H1 (cell line): Measurements from ENCODE around the gene LRPAP1. TPM values are rescaled to one million over a fixed set of nuclear protein-coding genes. Genes with fewer than 3 reads are reported as not detected.

Experiments used
- CTCF ChIA-PET: fragments of 300-600 bp; sonication (Branson Sonifier 250); formaldehyde crosslinking; loops from one replicate; lab custom pipeline; 2021; ENCODE audit not compliant: partially characterized antibody; lab: Charles Lee
- POLR2A ChIA-PET: fragments of 300-600 bp; sonication (Branson Sonifier 250); formaldehyde crosslinking; loops from one replicate; lab custom pipeline; 2021; ENCODE audit warnings: inconsistent platforms; ENCODE audit not compliant: partially characterized antibody; lab: Charles Lee
- DNase-seq, 2 experiments: peaks; one replicate each; pipeline versions ENCODE4 v3.0.0 to v3.0.0-alpha.2; 2010 to 2022; ENCODE audit warnings: low spot score in 2 of 2, low read depth in 1 of 2, mixed read lengths in 1 of 2
- FAIRE-seq: peaks from 2 replicates; lab custom pipeline; 2011; peaks lifted over from hg19 to GRCh38; lab: Jason Lieb, UNC
- H2AFZ ChIP-seq: 2 replicates; pipeline ENCODE4 v1.8.1; 2012; ENCODE audit warnings: low read length, inconsistent platforms
- H2AK5ac ChIP-seq: 2 replicates; pipeline ENCODE4 v1.6.1; 2013; ENCODE audit warnings: low read depth, low read length
- H2BK120ac ChIP-seq: replicated peaks from 2 replicates; pipeline ENCODE3; 2013; ENCODE audit warnings: low read depth, low read length, inconsistent platforms
- H2BK12ac ChIP-seq: 2 replicates; pipeline ENCODE4 v1.6.1; 2013; ENCODE audit warnings: low read depth, low read length
- H2BK15ac ChIP-seq: 2 replicates; pipeline ENCODE4 v1.6.1; 2013; ENCODE audit warnings: low read length
- H2BK20ac ChIP-seq: 2 replicates; pipeline ENCODE4 v1.6.1; 2013; ENCODE audit warnings: low read length
- H2BK5ac ChIP-seq: 2 replicates; pipeline ENCODE4 v1.6.1; 2013; ENCODE audit warnings: low read depth, low read length
- H3K14ac ChIP-seq: 2 replicates; pipeline ENCODE4 v1.6.1; 2013; ENCODE audit warnings: inconsistent platforms; ENCODE audit not compliant: insufficient read length
- H3K18ac ChIP-seq: 2 replicates; pipeline ENCODE4 v1.6.1; 2013; ENCODE audit warnings: low read length; ENCODE audit errors: extremely low read depth
- H3K23ac ChIP-seq: 2 replicates; pipeline ENCODE4 v1.6.1; 2013; ENCODE audit warnings: inconsistent platforms; ENCODE audit not compliant: insufficient read length
- H3K23me2 ChIP-seq: 2 replicates; pipeline ENCODE4 v1.6.1; 2013; ENCODE audit warnings: low read depth, low read length
- H3K27ac ChIP-seq: 2 replicates; pipeline ENCODE4 v1.6.1; 2011; ENCODE audit warnings: low read depth, low read length, inconsistent platforms
- H3K27me3 ChIP-seq, 4 experiments: replicated peaks in 1 of 4; 1 replicate in 1 of 4; 2 replicates in 3 of 4; pipeline versions ENCODE4 v1.6.1 to v1.8.1; 2011 to 2013; ENCODE audit warnings: low read length in 3 of 4, mild to moderate bottlenecking in 3 of 4, inconsistent platforms in 2 of 4, mixed read lengths in 2 of 4, moderate library complexity in 1 of 4; ENCODE audit not compliant: control insufficient read depth in 3 of 4, insufficient read depth in 3 of 4; ENCODE audit errors: extremely low read depth in 1 of 4
- H3K36me3 ChIP-seq, 4 experiments: 2 replicates each; pipeline versions ENCODE4 v1.6.1 to v1.8.1; 2011 to 2013; ENCODE audit warnings: mild to moderate bottlenecking in 4 of 4, low read length in 3 of 4, moderate library complexity in 2 of 4, control low read depth in 1 of 4, inconsistent platforms in 1 of 4; ENCODE audit not compliant: insufficient read depth in 4 of 4, control insufficient read depth in 2 of 4
- H3K4ac ChIP-seq: replicated peaks from 2 replicates; pipeline ENCODE3; 2013; ENCODE audit warnings: low read length, low read depth, mixed read lengths, inconsistent platforms; ENCODE audit not compliant: insufficient read length
- H3K4me1 ChIP-seq, 4 experiments: replicated peaks in 1 of 4; 1 replicate in 1 of 4; 2 replicates in 3 of 4; pipeline versions ENCODE4 v1.6.1 to v1.8.1; 2011 to 2013; ENCODE audit warnings: low read length in 3 of 4, inconsistent platforms in 2 of 4, mixed read lengths in 1 of 4; ENCODE audit not compliant: insufficient read depth in 4 of 4, control insufficient read depth in 3 of 4
- H3K4me2 ChIP-seq, 2 experiments: 2 replicates each; pipeline versions ENCODE4 v1.6.1 to v1.8.1; 2011 to 2013; ENCODE audit warnings: low read depth in 2 of 2, low read length in 2 of 2, control low read depth in 1 of 2, inconsistent platforms in 1 of 2, mild to moderate bottlenecking in 1 of 2; ENCODE audit not compliant: insufficient read depth in 1 of 2
- H3K4me3 ChIP-seq, 4 experiments: fragments of 200-600, 300-600 bp in 1 of 4; sonication (generic), shearing (Covaris generic), sonication (Bioruptor Twin) in 1 of 4; 2 replicates each; pipeline versions ENCODE4 v1.5.1 to v1.8.1; 2011 to 2016; ENCODE audit warnings: low read length in 4 of 4, low read depth in 3 of 4, control low read depth in 2 of 4, inconsistent platforms in 2 of 4, mild to moderate bottlenecking in 2 of 4, mixed read lengths in 1 of 4, moderate library complexity in 1 of 4; ENCODE audit not compliant: insufficient read depth in 2 of 4; ENCODE audit errors: extremely low read depth in 1 of 4
- H3K56ac ChIP-seq: replicated peaks from 2 replicates; pipeline ENCODE3; 2013; ENCODE audit warnings: low read depth, mild to moderate bottlenecking, mixed read lengths, low read length, inconsistent platforms; ENCODE audit not compliant: insufficient read length
- H3K79me1 ChIP-seq: 2 replicates; pipeline ENCODE4 v1.6.1; 2013; ENCODE audit warnings: low read depth, low read length, control low read depth
- H3K79me2 ChIP-seq, 2 experiments: 2 replicates each; pipeline versions ENCODE4 v1.6.1 to v1.8.1; 2012 to 2013; ENCODE audit warnings: low read length in 2 of 2, mild to moderate bottlenecking in 2 of 2, inconsistent platforms in 1 of 2; ENCODE audit not compliant: insufficient read depth in 2 of 2, control insufficient read depth in 1 of 2
- H3K9ac ChIP-seq, 4 experiments: replicated peaks in 1 of 4; 1 replicate in 1 of 4; 2 replicates in 3 of 4; pipeline versions ENCODE4 v1.6.1 to v1.8.1; 2011 to 2013; ENCODE audit warnings: low read depth in 3 of 4, low read length in 3 of 4, control low read depth in 2 of 4, mild to moderate bottlenecking in 2 of 4, moderate library complexity in 2 of 4, inconsistent platforms in 1 of 4; ENCODE audit errors: extremely low read depth in 1 of 4
- H3K9me3 ChIP-seq, 2 experiments: 2 replicates each; pipeline versions ENCODE4 v1.6.1 to v1.8.1; 2012 to 2013; ENCODE audit warnings: mild to moderate bottlenecking in 2 of 2, moderate library complexity in 2 of 2, control low read depth in 1 of 2, inconsistent platforms in 1 of 2, low read depth in 1 of 2, low read length in 1 of 2, mixed read lengths in 1 of 2; ENCODE audit not compliant: insufficient read depth in 2 of 2
- H4K20me1 ChIP-seq, 2 experiments: replicated peaks in 1 of 2; 2 replicates each; pipeline versions ENCODE3 to v1.8.1; 2011 to 2013; ENCODE audit warnings: inconsistent platforms in 2 of 2, low read length in 2 of 2, mild to moderate bottlenecking in 1 of 2; ENCODE audit not compliant: insufficient read depth in 2 of 2, control insufficient read depth in 1 of 2
- H4K5ac ChIP-seq: 2 replicates; pipeline ENCODE4 v1.6.1; 2013; ENCODE audit warnings: low read length, low read depth, mixed read lengths, inconsistent platforms; ENCODE audit not compliant: insufficient read length
- H4K8ac ChIP-seq: 2 replicates; pipeline ENCODE4 v1.8.0; 2013; ENCODE audit warnings: mild to moderate bottlenecking, moderate library complexity, low read length, inconsistent platforms; ENCODE audit not compliant: insufficient read depth; ENCODE audit errors: extremely low read depth
- H4K91ac ChIP-seq: replicated peaks from 2 replicates; pipeline ENCODE3; 2013; ENCODE audit warnings: low read length, mixed read lengths, inconsistent platforms; ENCODE audit not compliant: insufficient read length
- ATF2 ChIP-seq: IDR thresholded peaks from 2 replicates; pipeline ENCODE4 v1.6.1; 2012; ENCODE audit warnings: low read length, inconsistent platforms
- ATF3 ChIP-seq: IDR thresholded peaks from 2 replicates; pipeline ENCODE4 v1.6.1; 2011; ENCODE audit warnings: low read depth, mild to moderate bottlenecking, low read length; ENCODE audit not compliant: insufficient read depth
- CEBPB ChIP-seq: IDR thresholded peaks from 2 replicates; pipeline ENCODE4 v1.6.1; 2012; ENCODE audit warnings: low read depth, low read length
- CTBP2 ChIP-seq: IDR thresholded peaks from 2 replicates; pipeline ENCODE4 v1.7.0; 2011; ENCODE audit warnings: borderline replicate concordance, mild to moderate bottlenecking, moderate library complexity, mixed read lengths, low read length; ENCODE audit not compliant: insufficient read depth, insufficient read length
- GTF2F1 ChIP-seq: IDR thresholded peaks from 2 replicates; pipeline ENCODE4 v1.6.1; 2012; ENCODE audit warnings: low read depth, low read length, improper control_type of control experiment, borderline replicate concordance
- HDAC6 ChIP-seq: IDR thresholded peaks from one replicate; pipeline ENCODE4 v1.7.1; 2012; ENCODE audit warnings: low read depth, mild to moderate bottlenecking, inconsistent platforms, low read length, moderate library complexity
- JUN ChIP-seq: IDR thresholded peaks from 2 replicates; pipeline ENCODE4 v1.6.1; 2011; ENCODE audit warnings: low read depth, mild to moderate bottlenecking, improper control_type of control experiment, low read length
- MAX ChIP-seq: IDR thresholded peaks from 2 replicates; pipeline ENCODE4 v1.6.1; 2012; ENCODE audit warnings: inconsistent platforms
- RNF2 ChIP-seq: fragments of 200-900, 300-1000 bp; sonication (generic); IDR thresholded peaks from 2 replicates; pipeline ENCODE4 v1.7.1; 2016; ENCODE audit warnings: borderline replicate concordance, low read depth, mild to moderate bottlenecking, antibody characterized with exemption, low read length; ENCODE audit not compliant: poor library complexity, severe bottlenecking; ENCODE audit errors: missing control alignments
- TCF12 ChIP-seq: IDR thresholded peaks from 2 replicates; pipeline ENCODE4 v1.6.1; 2011; ENCODE audit warnings: low read depth, mild to moderate bottlenecking, low read length
- WGBS, 2 experiments: shearing (Covaris generic) in 1 of 2; methylation state at CpG; one replicate each; pipeline versions ENCODE4 v1.1.6 to v1.1.7; 2013 to 2015; ENCODE audit warnings: low lambda C conversion rate in 2 of 2, mixed read lengths in 2 of 2, inconsistent platforms in 1 of 2, low coverage in 1 of 2, missing lambda C conversion rate in 1 of 2; ENCODE audit not compliant: insufficient replicate concordance in 2 of 2, insufficient coverage in 1 of 2, insufficient read length in 1 of 2; ENCODE audit errors: extremely low coverage in 1 of 2, missing lambda C conversion rate in 1 of 2; 5-methylcytosine and 5-hydroxymethylcytosine counted together
- polyA plus RNA-seq, 7 experiments: library from polyadenylated mRNA; depleted of rRNA in 3 of 7; stranded (reverse) in 5 of 7; unstranded in 2 of 7; fragments of >200 nt in 5 of 7; fragments of 200-250 nt in 2 of 7; gene quantifications; 1 replicate in 5 of 7; 2 replicates in 1 of 7; 4 replicates in 1 of 7; pipeline versions ENCODE4 v1.2.1 to v1.2.3, GENCODE V29; 2011 to 2013; ENCODE audit warnings: missing spikeins in 2 of 7, mixed read lengths in 2 of 7
- total RNA-seq: library from RNA; stranded (reverse); fragmentation: NEBNext Ultra II Directional; extraction: Animal tissue kit (Norgen Biotek cat#: 25700); gene quantifications from 2 replicates; pipeline ENCODE4 v1.2.1, GENCODE V29; 2021

Gene LRPAP1
- total and polyA plus RNA-seq, 2 of the 8 experiments (the other 6 are each of a cell fraction or from before 2014, with no cell fraction given), result 31.1 to 101 TPM

- CTCF ChIA-PET, result interaction anchor here (0.6 to 6.8 kb wide), 2 partner anchors 8 to 328 kb away, joined by 3 to 48 read pairs; no protein-coding TSS in a partner anchor
- TF ChIP-seq JUN, result no peak
- no peak for TF ChIP-seq CTBP2
- no peak for TF ChIP-seq GTF2F1
- TF ChIP-seq TCF12, result no peak
- TF ChIP-seq RNF2, result no peak
- TF ChIP-seq HDAC6, result no peak
- TF ChIP-seq ATF2, result no peak
- TF ChIP-seq CEBPB, result no peak
- no peak for TF ChIP-seq ATF3
- TF ChIP-seq MAX, result no peak
Measured at GRCh38 chr4:3475041-3475712, 57.0 kb downstream of the LRPAP1 start.

More at GRCh38 chr4:3475041-3475712, 57.0 kb downstream of the LRPAP1 start:
- Histone ChIP-seq H3K4me2 (no peak overlapping the region), H3K27me3 (peaks cover 4 to 70% (median 44%) of the 10 kb centered on the region in 4 experiments; a peak in 5 of 7 replicates), H3K23me2 (no peaks in the 10 kb centered on the region), H4K20me1 (no peaks in the 10 kb centered on the region), H3K4ac (no peak overlapping the region), H2BK5ac (no peak overlapping the region), H4K8ac (no peak overlapping the region), H3K4me1 (peaks cover 0 to 5% (median 4%) of the 10 kb centered on the region in 4 experiments; a peak in 2 of 7 replicates), H3K4me3 (no peak overlapping the region), H4K5ac (no peak overlapping the region), H3K79me1 (no peaks in the 10 kb centered on the region), H2AFZ (no peak overlapping the region), H3K56ac (no peak overlapping the region), H2BK15ac (no peak overlapping the region), H3K36me3 (no peaks in the 10 kb centered on the region), H2BK12ac (no peak overlapping the region), H2AK5ac (no peak overlapping the region), H3K14ac (no peak overlapping the region), H3K18ac (no peak overlapping the region), H2BK120ac (no peak overlapping the region), H3K9ac (no peak overlapping the region), H3K27ac (no peak overlapping the region), H3K9me3 (no peaks in the 10 kb centered on the region), H3K23ac (no peak overlapping the region), H2BK20ac (no peak overlapping the region), H3K79me2 (no peaks in the 10 kb centered on the region), H4K91ac (no peak overlapping the region)
- FAIRE-seq (no peak), DNase-seq (no peak)
- 85% methylated on average over 15 of the region's 15 CpGs; no CpG with 5 or more reads in 1 of the 2 experiments for WGBS, 2 experiments
- POLR2A ChIA-PET, result no interaction called here
